HG02943 (cell line): Measurements from ENCODE around the gene MIPOL1.
"Not testable (repeated sequence)": the region's sequence is repeated elsewhere in the genome, so short reads cannot be mapped to it uniquely, and the experiment has no call there.

Experiments
- ATAC-seq: cut with Tn5 transposase; IDR thresholded peaks from one replicate; pipeline ENCODE4 v1.9.1; 2021; ENCODE audit warnings: mild to moderate bottlenecking, low read depth, moderate library complexity; ENCODE audit not compliant: unreplicated experiment

Gene MIPOL1

DNA sequence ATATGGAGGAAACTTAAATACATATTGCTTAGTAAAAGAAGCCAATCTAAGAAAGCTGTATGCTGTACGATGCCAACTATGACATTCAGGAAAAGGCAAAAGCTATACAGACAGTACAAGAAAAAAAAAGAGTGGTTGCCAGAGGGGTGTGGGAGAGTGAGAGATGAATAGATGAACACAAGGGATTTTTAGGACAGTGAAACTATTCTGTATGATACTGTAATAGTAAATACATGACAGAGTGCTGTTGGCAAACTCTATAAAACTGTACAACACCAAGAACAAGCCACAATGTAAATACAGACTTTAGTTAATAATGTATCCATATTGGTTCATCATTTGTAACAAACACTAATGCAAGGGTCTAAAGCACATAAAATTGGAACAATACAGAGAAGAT lies 10.9 kb upstream of the MIPOL1 start:
- ATAC-seq, result no peak

DNA sequence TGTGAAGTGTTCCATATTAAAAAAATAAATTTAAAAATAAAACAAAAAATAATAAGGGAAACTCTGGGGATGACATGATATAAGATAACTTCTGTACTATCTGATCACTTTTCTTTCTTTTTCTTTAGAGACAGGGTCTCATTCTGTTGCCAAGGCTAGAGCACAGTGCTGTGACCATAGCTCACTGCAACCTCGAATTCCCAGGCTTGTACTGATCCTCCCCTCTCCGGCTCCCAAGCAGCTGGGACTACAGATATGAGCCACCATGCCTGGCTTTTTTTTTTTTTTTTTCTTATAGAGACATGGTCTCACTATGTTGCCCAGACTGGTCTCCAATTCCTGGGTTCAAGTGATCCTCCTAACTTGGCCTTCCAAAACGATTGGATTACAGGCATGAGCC lies 10.4 kb upstream of the MIPOL1 start:
- ATAC-seq, result no peak

DNA sequence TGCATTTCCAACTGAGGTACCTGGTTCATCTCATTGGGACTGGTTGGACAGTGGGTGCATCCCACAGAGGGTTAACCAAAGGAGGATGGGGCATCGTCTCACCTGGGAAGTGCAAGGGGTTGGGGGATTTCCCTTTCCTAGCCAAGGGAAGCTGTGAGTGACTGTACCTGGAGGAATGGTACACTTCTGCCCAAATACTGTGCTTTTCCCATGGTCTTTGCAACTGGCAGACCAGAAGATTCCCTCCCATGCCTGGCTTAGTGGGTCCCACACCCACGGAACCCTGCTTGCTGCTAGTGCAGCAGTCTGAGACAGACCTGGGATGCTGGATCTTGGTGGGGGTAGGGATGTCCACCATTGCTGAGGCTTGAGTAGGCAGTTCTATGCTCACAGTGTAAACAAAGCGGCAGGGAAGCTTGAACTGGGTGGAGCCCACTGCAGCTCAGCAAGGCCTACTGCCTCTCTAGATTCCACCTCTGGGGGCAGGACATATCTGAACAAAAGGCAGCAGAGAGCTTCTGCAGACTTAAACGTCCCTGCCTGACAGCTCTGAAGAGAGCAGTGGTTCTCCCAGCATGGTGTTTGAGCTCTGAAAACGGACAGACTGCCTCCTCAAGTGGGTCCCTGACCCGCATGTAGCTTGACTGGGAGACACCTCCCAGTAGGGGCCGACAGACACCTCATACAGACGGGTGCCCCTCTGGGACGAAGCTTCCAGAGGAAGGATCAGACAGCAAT lies 9.7 kb upstream of the MIPOL1 start:
- not testable (repeated sequence) for ATAC-seq

DNA sequence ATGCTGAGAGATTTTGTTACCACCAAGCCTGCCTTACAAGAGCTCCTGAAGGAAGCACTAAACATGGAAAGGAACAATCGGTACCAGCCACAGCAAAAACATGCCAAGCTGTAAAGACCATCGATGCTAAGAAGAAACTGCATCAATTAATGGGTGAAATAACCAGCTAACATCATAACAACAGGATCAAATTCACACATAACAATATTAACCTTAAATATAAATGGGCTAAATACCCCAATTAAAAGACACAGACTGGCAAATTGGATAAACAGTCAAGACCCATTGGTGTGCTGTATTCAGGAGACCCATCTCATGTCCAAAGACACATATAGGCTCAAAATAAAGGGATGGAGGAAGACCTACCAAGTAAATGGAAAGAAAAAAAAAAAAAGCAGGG lies 8.0 kb upstream of the MIPOL1 start:
- not testable (repeated sequence) for ATAC-seq

DNA sequence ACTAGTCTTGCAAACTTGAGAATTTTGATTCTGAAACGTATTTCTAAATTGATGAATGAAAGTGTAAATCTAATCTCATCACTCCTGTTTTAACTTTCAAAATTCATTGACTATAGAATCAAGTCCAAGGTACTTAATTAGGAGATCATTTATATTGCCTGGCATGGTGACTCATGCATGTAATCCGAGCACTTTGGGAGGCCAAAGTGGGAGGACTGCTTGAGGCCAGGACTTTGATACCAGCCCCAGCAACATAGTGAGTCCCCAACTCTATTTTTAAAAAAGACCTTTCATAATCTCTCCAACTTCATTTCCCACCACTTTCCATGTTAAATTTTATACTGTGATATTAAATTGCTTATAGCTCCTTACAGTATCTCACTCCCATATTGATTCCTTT lies 3.0 kb upstream of the MIPOL1 start:
- no peak for ATAC-seq

DNA sequence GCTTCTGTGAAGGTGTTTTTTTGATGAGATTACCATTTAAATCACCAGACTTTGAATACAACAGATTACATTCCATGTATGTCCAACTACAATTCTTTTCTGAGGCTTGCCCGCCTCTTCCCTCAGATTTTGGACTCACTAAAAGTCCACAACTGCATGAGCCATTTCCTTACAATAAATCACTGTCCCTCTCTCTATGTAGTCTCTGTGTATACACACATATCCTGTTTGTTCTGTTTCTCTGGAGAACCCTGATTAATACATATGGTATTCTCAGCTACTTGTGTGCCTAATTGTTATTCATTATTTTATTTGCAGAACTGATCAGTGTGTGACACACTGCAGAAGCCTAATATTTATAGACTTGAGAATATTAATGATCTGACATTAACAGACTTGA lies 2.4 kb upstream of the MIPOL1 start:
- ATAC-seq, result no peak

DNA sequence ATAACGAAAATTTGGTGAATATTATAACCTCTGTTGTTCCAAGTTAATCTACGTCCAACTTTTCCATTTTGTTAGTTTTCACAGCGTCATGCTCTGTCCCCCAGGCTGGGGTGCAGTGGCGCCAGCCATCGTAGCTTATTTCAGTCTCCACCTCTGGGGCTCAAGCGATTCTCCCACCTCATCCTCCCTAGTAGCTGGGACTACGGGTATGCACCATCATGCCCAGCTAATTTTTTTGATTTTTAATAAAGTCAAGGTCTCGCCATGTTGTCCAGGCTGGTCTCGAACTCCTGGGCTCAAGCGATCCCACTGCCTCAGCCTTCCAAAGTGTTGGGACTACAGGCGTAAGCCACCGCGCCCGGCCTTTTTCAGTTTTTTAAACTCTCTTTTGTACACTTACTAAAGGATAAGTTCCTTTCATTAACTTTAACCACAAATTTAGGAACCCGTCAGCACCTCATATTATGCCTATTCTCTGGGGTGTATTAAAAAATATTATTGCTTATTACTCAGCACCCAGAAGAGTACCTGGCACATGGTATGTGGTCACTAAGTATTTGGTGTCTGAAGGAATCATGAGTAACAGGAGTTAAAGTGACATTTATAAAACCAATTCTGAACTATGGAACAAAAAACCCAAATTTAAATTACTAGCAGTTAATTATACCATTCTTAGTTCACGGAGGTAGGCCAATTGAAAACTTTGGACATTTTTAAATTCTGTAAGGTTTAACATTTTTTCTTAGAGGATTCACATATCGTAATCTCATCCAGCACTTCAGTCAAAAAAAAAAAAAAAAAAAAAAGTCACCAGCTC lies 925 bp upstream of the MIPOL1 start:
- ATAC-seq, result no peak

DNA sequence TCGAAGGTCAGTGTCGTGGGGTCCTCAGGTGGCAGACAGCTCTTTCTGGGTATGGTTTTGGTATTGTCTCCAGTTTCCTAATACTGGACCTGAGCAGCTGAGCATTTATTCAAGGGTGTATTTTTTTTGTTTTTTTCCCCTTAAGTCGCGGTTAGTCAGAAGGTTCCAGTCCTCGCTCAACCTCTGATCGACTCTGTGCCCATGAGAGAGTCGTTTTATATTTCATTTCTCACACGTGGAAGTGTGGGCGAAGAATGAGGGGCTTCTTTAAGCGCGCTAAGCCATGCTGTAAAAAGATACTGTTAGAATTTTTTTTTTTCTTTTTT lies 499 bp downstream of the MIPOL1 start:
- no peak for ATAC-seq

DNA sequence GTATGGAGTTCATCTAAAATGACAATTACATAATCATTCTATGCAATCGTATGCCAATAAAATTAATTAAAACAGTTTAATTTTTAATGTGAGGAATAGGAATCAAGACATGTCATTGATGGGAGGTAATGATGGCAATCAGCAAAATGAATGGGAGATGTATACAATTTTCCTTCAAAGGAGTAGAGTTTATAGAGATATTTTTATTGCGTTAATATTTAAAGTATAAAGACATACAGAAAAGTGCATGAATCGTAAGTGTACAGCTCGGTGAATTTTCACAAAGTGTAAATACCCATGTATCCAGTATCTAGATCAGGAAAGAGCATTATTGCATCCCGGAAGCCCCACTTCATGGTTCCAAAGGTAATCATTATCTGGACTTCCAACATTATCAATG lies 1.2 kb downstream of the MIPOL1 start:
- no peak for ATAC-seq

DNA sequence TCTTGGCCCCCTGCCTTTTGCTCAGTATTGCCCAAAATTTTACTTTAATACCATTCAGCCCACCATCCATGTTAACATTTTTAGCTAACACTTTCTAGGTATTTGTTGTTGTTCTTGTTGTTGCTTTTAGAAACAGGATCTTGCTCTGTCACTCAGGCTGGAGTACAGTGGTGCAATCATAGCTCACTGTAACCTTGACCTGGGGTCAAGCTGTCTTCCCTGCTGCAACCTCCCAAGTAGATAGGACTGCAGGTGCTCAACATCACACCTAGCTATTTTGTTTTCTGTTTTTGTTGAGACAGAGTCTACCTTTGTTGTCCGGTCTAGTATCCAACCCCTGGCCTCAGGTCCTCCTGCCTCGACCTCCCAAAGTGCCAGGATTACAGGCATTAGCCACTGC lies 4.0 kb downstream of the MIPOL1 start:
- ATAC-seq, result no peak

DNA sequence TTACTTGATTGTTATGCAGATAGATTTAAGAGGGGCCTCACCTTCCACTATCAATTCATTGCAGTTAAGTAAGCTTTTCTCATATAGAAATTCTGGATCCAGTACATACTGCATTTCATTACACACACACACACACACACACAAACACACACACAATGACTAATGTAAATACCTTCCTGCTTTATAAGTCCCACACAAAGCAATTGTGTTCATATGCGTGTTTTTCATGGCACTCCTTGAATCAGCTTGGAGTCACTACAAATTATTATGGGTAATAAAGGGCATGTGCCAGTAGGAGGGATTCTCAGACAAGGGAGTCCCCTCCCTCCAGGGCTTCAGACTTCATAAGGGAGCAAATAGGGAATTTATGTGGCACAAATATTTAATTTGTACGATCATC lies 4.5 kb downstream of the MIPOL1 start:
- ATAC-seq, result no peak

DNA sequence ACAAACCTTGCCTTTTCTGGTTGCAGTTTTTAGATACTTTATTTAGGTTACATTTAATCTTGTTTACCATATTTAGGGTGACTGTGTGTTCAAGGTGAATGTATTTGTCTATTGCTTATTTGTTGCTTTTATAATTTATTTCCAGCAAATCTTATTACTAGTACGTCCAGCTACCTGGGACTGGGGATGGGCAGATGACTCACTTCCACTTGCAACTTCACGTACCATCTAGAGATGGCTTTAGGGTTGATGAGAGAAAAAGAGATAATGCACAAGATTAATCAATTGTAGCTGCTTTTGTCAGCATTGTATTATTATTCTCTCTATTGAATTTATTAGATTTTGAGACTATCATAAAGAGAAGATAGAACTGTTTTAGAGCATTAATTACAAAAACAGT lies 5.1 kb downstream of the MIPOL1 start:
- ATAC-seq, result no peak

DNA sequence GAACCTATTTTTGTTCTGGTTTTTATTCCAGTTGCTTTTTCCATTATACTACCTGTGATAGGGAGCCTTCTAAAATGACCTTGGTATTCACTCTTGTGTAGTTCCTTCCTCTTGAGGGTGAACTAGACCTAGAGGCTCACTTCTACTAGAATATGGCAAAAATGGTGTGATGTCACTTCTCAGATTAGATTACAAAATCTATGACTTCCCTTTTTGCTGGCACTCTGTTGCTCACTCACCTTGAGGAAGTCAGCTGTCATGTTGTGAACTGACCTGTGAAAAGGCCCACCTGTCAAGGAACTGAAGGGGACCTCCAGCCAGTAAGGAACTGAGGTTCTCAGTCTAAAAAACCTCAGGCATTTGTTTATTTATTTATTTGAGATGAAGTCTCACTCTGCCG lies 5.7 kb downstream of the MIPOL1 start:
- no peak for ATAC-seq

DNA sequence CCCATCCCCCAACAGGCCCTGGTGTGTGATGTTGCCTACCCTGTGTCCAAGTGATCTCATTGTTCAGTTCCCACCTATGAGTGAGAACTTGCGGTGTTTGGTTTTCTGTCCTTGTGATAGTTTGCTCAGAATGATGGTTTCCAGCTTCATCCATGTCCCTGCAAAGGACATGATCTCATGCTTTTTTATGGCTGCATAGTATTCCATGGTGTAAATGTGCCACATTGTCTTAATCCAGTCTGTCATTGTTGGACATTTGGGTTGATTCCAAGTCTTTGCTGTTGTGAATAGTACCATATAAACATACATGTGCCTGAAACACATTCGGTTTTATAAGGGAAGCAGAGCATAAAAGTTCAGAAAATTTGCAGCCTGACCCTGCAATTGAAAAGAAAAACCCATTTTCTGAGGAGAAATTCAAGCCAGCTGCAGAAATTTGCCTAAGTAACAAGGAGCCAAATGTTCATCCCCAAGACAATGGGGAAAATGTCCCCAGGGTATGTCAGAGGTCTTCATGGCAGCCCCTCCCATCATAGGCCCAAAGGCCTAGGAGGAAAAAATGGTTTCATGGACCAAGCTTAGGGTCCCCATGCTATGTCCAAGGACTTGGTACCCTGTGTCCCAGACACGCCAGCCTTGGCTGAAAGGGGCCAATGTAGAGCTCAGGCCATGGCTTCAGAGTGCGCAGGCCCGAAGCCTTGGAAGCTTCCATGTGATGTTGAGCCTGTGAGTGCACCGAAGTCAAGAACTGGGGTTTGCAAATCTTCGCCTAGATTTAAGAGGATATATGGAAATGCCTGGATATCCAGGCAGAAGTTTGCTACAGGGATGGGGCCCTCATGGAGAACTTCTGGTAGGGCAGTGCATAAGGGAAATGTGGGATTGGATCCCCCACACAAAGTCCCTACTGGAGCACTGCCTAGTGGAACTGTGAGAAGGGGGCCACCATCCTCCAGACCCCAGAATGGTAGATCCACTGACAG lies 8.2 kb downstream of the MIPOL1 start:
- ATAC-seq, result not testable (repeated sequence)

DNA sequence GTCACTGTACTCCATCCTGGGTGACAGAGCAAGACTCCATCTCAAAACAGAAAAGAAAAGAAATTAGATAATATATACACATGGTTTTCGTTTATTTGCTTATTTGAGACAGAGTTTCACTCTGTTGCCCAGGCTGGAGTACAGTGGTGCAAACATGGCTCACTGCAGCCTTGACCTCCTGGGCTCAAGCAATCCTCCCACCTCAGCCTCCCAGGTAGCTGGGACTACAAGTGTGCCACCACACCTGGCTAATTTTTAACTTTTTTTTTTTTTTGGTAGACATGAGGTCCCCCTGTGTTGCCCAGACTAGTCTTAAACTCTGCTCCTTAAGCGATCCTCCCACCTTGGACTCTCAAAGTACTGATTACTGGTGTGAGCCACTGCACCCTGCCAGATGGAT lies 11.9 kb downstream of the MIPOL1 start:
- ATAC-seq, result not testable (repeated sequence)

DNA sequence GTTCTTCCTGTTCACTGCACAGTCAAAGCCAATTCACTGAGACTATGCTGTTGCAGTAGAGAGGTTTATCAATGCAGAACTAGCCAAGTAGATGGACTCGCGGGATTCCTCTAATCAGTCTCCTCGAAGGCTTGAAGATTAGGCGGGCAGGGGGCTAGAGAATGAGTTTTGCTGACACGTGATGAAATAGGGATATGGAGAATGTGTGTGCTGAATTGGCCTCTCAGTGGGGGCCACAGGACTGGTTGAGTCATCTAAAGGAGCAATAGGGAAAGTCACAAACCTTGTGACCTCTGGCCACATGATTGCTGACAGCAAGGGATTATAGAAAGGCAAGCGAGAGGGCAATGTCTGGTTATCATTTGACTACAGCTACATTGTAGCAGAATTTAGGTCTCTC lies 12.7 kb downstream of the MIPOL1 start:
- ATAC-seq, result no peak

DNA sequence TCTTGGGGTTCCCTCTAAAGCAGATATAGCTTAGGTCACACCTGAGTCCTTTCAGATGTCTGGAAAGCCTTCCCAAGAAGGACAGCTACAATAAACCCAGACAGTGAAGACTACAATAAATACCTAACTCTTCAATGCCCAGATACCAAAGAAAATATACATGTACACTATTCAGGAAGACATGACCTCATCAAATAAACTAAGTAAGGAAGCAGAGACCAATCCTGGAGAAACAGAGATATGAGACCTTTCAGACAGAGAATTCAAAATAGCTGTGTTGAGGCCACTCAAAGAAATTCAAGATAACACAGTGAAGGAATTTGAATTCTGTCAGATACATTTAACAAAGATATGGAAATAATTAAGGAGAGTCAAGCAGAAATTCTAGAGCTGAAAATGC lies 15.3 kb downstream of the MIPOL1 start:
- ATAC-seq, result no peak

DNA sequence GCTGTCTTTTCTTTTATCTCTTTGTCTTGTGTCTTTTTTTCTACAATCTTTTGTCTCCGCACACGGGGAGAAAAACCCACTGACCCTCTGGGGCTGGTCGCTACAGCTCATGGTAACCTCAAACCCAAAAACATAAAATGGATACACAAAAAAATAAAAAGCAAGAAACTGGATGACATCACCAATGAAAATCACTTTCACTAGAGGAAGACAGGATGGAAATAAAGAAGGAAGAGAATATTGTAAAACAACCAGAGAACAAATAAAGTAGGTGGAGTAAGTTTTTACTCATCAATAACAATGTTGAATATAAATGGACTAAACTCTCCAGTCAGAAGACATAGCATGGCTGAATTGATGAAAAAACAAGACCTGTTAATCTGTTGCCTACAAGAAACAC lies 17.6 kb downstream of the MIPOL1 start:
- ATAC-seq, result no peak

DNA sequence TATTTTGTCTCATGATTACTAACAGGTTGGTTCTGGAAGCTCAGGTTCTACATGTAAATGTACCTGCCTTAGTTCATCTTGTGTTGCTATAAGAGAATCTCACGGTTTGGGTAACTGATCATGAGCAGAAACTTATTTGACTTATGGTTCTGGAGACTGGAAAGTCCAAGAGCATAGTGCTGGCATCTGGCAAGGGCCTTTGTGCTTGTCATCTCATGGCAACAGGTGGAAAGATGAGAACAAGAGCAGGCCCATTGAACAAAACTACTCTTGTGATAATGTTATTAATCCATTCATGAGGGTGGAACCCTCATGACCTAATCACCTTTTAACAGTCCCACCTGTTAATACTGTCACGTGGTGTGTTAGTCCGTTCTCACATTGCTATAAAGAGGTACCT lies 23.3 kb downstream of the MIPOL1 start:
- no peak for ATAC-seq

DNA sequence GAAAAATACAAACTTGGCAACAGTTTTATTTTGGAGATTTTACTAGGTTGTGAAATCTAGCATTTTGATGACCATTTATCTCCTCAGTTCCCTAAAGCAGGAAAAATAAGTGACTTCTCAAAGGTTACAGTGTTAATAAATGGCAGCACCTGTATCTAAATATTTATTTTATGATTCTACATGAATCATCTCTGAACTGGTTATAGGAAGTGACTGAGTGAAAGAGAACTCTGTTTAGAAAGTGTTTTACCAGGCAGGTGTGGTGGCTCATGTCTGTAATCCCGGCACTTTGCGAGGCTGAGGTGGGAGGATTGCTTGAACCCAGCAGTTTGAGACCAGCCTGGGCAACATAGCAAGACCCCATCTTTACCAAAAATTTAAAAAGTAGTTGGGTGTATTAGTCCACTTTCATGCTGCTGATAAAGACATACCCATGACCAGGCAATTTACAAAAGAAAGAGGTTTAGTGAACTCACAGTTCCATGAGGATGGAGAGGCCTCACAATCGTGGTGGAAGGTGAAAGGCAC lies 26.3 kb downstream of the MIPOL1 start:
- no peak for ATAC-seq

DNA sequence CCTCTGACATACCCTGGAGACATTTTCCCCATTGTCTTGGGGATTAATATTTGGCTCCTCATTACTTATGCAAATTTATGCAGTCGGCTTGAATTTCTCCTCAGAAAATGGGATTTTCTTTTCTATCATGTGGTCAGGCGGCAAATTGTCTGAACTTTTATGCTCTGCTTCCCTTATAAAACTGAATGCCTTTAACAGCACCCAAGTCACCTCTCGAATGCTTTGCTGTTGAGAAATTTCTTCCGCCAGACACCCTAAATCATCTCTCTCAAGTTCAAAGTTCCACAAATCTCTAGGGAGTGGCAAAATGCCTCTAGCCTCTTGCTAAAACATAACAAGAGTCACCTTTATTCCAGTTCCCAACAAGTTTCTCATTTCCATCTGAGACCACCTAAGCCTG lies 27.9 kb downstream of the MIPOL1 start:
- ATAC-seq, result not testable (repeated sequence)
